Stimulated activated CD8-positive, alpha-beta memory T cell treated with anti-CD3 and anti-CD28 coated beads, Interleukin-12 subunit alpha, Interleukin-12 subunit beta, amount 100 ng/mL, for 4 hours (primary cell): ENCODE results near the gene EMP3.

Source experiments
- DNase-seq: peaks from one replicate; pipeline ENCODE4 v3.0.0-alpha.2; 2020; ENCODE audit warnings: low read depth

EMP3 gene

GRCh38 chr19:48379058-48379457 lies 53.7 kb downstream of the EMP3 start:
- no peak for DNase-seq
